ENCODE measurements around the gene MRPL21.

MRPL21 gene

GRCh38 chr11:68935066-68935465, 31.4 kb upstream of the MRPL21 start:
- no peak for DNase-seq (ENCODE audit: low spot score)

GRCh38 chr11:68934666-68935065, 31.0 kb upstream of the MRPL21 start:
- no peak for DNase-seq (ENCODE audit: low spot score)

- no peak for DNase-seq (ENCODE audit: low spot score)
Measured at GRCh38 chr11:68934321-68934645, 30.7 kb upstream of the MRPL21 start.

GRCh38 chr11:68933605-68934320, 30.1 kb upstream of the MRPL21 start:
- DNase-seq (ENCODE audit: low spot score) = no peak

GRCh38 chr11:68932933-68933577, 29.4 kb upstream of the MRPL21 start:
- no peak for DNase-seq (ENCODE audit: low spot score)

- no peak for DNase-seq (ENCODE audit: low spot score)
Measured at GRCh38 chr11:68932358-68932757, 28.7 kb upstream of the MRPL21 start.

- DNase-seq (ENCODE audit: low spot score) = no peak
Measured at GRCh38 chr11:68931911-68932310, 28.3 kb upstream of the MRPL21 start.

- DNase-seq (ENCODE audit: low spot score) = no peak
Measured at GRCh38 chr11:68930991-68931855, 27.6 kb upstream of the MRPL21 start.

GRCh38 chr11:68929706-68930570, 26.3 kb upstream of the MRPL21 start:
- DNase-seq (ENCODE audit: low spot score) = no peak

- DNase-seq (ENCODE audit: low spot score) = no peak
Measured at GRCh38 chr11:68929135-68929534, 25.5 kb upstream of the MRPL21 start.

- DNase-seq (ENCODE audit: low spot score) = no peak
Measured at GRCh38 chr11:68928136-68928880, 24.7 kb upstream of the MRPL21 start.

- DNase-seq (ENCODE audit: low spot score) = no peak
Measured at GRCh38 chr11:68927280-68928135, 23.9 kb upstream of the MRPL21 start.

GRCh38 chr11:68925611-68926010, 22.0 kb upstream of the MRPL21 start:
- no peak for DNase-seq (ENCODE audit: low spot score)

GRCh38 chr11:68924073-68924925, 20.7 kb upstream of the MRPL21 start:
- DNase-seq (ENCODE audit: low spot score) = no peak

- DNase-seq (ENCODE audit: low spot score) = no peak
Measured at GRCh38 chr11:68923614-68924013, 20.0 kb upstream of the MRPL21 start.

- DNase-seq (ENCODE audit: low spot score) = no peak
Measured at GRCh38 chr11:68916439-68916838, 12.8 kb upstream of the MRPL21 start.

- no peak for DNase-seq (ENCODE audit: low spot score)
Measured at GRCh38 chr11:68914761-68915160, 11.1 kb upstream of the MRPL21 start.

GRCh38 chr11:68913188-68913587, 9.6 kb upstream of the MRPL21 start:
- no peak for DNase-seq (ENCODE audit: low spot score)

- no peak for DNase-seq (ENCODE audit: low spot score)
Measured at GRCh38 chr11:68912254-68912653, 8.6 kb upstream of the MRPL21 start.
